GM21423 (cell line): ENCODE results near the gene TMEM150B.
"Not testable (repeated sequence)": the region's sequence is repeated elsewhere in the genome, so short reads cannot be mapped to it uniquely, and the experiment has no call there.

Experiments used
- ATAC-seq: cut with Tn5 transposase; IDR thresholded peaks from one replicate; pipeline ENCODE4 v1.9.1; 2021; ENCODE audit warnings: mild to moderate bottlenecking, moderate library complexity; ENCODE audit not compliant: unreplicated experiment

TMEM150B gene

GRCh38 chr19:55339889-55340783 lies 15.0 kb upstream of the TMEM150B start:
- ATAC-seq, result no peak

DNA sequence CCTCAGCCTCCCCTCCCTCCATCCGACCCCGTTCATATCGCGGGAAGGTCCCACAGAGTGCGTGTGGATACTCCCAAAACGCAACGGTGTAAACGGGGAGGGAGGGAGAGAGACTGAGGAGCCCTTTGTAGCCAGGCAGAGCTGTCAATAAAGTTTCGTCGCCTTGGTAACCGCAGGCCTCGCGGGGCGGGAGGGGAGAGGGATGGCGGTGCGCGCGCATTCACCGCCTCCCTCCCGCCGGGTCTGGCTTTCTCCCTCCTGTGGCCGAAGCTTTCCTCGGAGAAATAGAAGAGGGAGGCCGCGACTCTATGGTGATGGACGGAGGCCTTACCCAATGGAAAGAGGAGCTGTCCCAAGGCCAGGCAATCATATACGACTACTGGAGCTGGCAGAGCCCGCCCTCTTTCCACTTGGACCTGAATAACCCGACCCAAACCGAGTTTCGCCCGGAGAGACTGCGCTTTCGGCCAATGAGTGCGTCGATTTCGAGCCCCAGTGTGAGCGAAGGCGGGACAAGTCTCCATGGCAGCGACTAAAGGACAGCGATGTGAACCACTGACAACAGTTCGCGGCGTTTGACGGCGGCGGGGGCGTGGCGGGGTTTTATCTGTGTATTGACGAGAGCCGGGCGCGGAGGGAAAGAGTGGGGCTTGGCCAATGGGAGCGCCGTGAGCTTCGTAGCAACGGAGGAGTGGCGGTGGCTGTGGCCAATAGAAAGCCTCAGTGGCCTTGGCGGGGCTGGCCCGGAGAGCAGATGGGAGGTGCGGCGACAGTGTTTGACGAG lies 14.2 kb upstream of the TMEM150B start, which contains the start of gene KMT5C:
KMT5C (plus strand) TSS at position 772 of the 784 bp plus-strand sequence. CDS start 2,061 bp downstream, outside the sequence.
- ATAC-seq, result peak; percentile 75

- ATAC-seq, result no peak
Measured at GRCh38 chr19:55336101-55336500, 11.0 kb upstream of the TMEM150B start.

- no peak for ATAC-seq
Measured at GRCh38 chr19:55333870-55334269, 8.7 kb upstream of the TMEM150B start.

DNA sequence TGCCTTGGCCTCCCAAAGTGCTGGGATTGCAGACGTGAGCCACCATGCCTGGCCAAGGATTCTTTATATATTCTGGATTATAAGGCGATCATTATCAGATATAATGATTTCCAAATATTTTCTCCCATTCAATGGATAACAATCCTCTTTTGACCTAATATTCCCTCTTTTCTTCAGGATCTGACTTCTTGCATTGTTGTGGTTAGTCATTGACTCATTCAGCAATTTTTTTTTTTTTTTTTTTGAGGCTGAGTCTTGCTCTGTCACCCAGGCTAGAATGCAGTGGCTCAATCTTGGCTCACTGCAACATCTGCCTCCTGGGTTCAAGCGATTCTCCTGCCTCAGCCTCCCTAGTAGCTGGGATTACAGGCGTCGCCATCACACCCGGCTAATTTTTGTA lies 4.7 kb upstream of the TMEM150B start:
- not testable (repeated sequence) for ATAC-seq

DNA sequence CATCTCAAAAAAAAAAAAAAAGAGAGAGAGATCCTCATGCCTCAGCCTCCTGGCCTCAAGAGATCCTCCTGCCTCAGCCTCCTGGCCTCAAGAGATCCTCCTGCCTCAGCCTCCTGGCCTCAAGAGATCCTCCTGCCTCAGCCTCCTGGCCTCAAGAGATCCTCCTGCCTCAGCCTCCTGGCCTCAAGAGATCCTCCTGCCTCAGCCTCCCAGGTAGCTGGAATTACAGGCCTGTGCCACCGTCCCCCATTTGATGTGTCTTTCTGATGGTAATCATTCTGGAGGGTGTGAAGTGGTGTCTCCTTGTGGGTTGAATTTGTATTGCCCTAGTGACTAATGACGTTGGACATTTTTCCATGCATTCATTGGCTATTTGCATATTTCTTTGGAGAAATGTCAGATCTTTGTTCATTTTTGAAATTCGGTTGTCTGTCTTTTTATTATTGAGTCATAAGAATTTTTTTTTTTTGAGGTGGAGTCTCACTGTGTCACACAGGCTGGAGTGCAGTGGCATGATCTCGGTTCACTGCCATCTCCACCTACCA lies 3.7 kb upstream of the TMEM150B start:
- ATAC-seq, result not testable (repeated sequence)

GRCh38 chr19:55324662-55325061 lies 479 bp downstream of the TMEM150B start:
- ATAC-seq, result no peak

DNA sequence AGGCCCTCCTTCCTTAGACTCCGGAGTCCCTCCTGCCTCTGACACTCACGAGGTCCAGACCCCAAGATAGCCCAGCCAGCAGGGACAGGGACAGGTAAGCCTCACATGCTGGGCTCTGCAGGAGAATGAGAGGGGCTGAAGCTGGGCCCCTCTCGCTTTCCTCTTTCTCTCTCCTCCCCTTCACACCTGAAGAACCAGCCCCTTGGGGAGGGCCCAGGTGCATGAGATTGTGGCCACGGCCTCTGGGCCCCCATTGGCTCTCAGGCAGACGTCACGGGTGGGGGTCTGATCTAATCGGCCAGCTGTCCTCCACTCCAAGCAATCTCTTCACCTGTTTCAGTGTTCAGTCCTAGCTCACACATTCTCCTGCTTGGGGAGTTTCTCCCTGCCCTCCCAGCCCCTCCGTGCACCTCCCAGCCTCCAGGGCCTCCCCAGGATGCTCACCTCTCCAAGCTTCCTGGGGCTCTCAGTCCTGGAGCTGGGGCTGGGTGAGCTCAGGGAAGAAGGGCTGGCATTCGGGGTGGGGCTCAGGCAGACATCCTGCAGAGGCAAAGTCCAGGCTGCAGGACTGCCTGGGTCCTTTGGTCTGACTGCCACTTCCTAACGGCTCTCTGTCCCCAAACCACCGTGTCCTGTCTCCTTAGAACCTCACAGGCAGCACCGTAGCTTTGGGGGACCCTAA lies 2.8 kb downstream of the TMEM150B start:
- ATAC-seq, result no peak

GRCh38 chr19:55321466-55322137 lies 3.5 kb downstream of the TMEM150B start:
- no peak for ATAC-seq

- no peak for ATAC-seq
Measured at GRCh38 chr19:55320844-55321419, 4.2 kb downstream of the TMEM150B start.

DNA sequence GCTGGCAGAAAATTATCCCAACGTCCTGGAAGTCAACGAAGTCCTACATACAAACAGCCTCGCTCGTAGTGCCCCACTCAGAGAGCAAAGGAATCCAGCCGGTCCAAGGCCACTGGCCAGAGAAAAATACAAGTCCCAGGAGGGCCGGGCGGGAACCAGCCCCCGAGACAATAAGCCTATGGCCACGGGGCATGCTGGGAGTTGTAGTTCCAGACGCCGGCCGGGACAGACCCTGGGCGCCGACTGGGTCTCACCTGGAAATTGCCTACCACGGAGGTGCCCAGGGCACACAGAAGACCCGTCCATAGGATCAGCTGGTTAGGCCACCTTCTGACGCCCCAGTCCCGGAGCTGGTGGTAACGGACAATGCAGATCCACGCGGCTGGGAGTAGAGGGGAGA lies 5.4 kb downstream of the TMEM150B start:
- no peak for ATAC-seq

DNA sequence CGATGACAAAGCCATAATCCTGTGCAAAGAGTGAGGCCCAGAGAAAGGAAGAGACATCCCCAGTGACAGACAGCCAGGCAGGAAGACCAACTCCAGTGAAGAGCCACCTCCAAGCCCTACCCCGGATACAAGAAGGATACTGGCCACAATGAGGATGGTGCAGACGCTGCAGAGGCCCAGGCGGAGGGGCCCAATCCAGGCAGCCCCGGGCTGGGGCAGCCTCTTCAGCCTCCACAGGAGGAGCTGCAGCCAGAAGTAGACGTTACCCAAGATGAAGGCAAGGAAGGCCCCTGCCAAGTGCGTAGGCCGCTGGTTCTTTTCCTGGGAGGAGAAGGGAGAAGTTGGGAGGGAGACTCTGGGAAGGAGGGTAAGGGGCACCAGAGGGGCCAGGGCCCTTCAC lies 8.5 kb downstream of the TMEM150B start:
- no peak for ATAC-seq

- no peak for ATAC-seq
Measured at GRCh38 chr19:55315956-55316525, 9.1 kb downstream of the TMEM150B start.

- no peak for ATAC-seq
Measured at GRCh38 chr19:55314396-55314795, 10.7 kb downstream of the TMEM150B start.

DNA sequence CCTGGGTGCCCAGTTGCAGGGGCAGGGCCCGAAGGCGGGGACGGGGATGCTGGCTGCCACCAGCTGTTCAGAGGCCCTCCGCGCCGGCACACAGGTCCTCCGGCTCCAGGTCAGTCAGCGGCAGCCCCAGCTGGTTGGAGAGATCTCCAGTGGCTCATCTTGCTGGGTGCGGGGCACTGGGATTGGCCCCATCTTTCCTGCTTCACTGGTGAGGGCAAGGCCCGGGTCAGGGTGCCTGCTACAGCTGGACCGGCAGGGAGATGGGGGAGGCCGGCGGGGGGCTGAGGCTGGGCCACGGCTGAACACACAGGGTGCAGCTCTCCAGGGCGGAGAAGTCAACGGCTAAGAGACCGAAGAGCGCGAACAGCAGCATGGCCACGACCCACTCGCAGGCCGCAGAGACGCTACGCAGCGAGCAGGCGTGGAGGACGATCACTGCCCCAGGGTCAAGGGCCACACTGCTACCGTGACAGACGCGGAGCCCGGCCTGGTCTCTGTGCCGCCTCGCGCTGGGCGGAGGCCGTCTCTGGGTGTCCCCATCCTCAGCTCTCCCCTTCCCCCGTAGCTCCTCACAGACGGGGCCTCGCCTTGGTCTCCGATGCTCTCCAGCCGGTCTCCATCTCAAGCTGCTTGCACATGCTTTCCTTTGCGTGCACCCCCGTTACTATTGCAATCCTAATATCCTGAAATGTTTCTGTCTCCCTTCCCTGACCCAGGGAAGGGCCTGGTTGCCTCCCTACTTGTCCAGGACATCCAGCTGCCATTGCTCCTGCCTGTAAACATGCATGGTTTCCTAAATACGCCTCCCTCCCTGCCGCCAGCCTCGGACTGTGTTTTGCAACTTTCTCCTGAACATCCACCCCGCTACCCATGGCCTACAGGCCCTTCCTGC lies 12.3 kb downstream of the TMEM150B start:
- ATAC-seq, result no peak

DNA sequence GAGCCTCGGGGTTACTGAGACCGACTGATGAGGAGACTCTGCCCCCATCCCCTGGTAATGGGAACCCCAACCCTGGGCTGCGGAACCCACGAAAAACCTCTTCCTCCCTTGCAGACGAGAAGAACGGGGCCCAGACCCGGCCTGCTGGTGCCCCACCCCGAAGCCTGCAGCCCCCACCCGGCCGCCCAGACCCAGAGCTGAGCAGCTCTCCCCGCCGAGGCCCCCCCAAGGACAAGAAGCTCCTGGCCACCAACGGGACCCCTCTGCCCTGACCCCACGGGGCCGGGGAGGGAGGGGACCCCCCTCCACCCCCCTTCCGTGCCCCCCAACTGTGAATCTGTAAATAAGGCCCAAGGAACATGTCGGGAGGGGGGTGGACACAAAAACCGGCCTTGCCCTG lies 13.3 kb downstream of the TMEM150B start:
- ATAC-seq, result no peak

DNA sequence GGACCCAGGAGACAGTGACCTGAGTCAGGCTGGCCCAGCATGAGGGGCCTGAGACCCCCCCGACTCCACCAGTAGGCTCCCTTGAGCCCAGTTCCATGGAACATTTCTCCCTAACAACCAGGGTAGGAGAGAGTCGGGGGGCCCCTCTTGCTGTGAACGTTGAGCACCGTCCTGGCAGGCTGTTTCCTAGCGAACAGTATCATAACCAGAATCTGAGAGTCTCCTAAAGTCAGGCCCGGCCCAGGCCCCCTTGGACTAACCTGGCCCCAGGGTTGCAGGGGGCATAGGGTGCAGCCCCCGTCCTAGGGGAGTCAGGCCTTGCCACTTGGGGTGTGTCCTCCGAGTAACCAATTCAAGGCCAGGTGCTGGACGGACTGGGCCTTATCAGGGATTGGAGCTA lies 13.7 kb downstream of the TMEM150B start:
- no peak for ATAC-seq

GRCh38 chr19:55310498-55310897 lies 14.6 kb downstream of the TMEM150B start:
- no peak for ATAC-seq

DNA sequence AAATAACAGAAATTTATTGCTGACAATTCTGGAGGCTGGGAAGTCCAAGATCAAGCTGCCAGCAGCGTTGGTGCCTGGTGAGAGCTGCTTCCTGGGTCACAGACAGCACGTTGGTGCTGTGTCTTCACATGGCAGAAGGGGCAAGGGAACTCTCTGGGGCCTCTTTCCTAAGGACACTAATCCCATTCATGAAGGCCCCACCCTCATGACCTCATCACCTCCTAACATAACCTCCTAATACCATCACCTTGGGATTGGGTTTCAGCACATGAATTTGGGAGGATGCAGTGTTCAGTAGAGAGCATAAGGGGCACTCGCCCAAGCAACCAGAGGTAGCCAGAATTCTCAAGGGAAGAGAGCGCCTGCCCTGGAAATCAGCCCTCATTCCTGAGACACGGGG lies 15.7 kb downstream of the TMEM150B start:
- no peak for ATAC-seq
